Cerebellar nuclear complex (tissue), 1 donor: Measurements from ENCODE around the gene IGFBP5.

Experiments used
- DNase-seq, 2 experiments: peaks; one replicate each; lab custom pipeline; 2025; lab: John Stamatoyannopoulos, UW

IGFBP5 gene

GRCh38 chr2:216644842-216645635, 50.3 kb downstream of the IGFBP5 start:
- no peak for DNase-seq

GRCh38 chr2:216643986-216644659, 51.2 kb downstream of the IGFBP5 start:
- DNase-seq: no peak

- no peak for DNase-seq
Observed at GRCh38 chr2:216637472-216637871, 57.9 kb downstream of the IGFBP5 start.

GRCh38 chr2:216636551-216637450, 58.5 kb downstream of the IGFBP5 start:
- DNase-seq: no peak

GRCh38 chr2:216635701-216636550, 59.4 kb downstream of the IGFBP5 start:
- no peak for DNase-seq

GRCh38 chr2:216635171-216635570, 60.2 kb downstream of the IGFBP5 start:
- DNase-seq: no peak

GRCh38 chr2:216634370-216635148, 60.8 kb downstream of the IGFBP5 start:
- no peak for DNase-seq

- DNase-seq: no peak
Observed at GRCh38 chr2:216633616-216634369, 61.6 kb downstream of the IGFBP5 start.

- no peak for DNase-seq
Observed at GRCh38 chr2:216632952-216633615, 62.3 kb downstream of the IGFBP5 start, which contains the start of gene IGFBP2. Gene IGFBP2 (plus strand): TSS chr2:216633420. CDS start chr2:216633524, 104 bp downstream.

GRCh38 chr2:216632346-216632951, 62.9 kb downstream of the IGFBP5 start:
- no peak for DNase-seq

- no peak for DNase-seq
Observed at GRCh38 chr2:216629784-216630183, 65.6 kb downstream of the IGFBP5 start.

GRCh38 chr2:216626875-216627245, 68.5 kb downstream of the IGFBP5 start:
- DNase-seq: no peak

- no peak for DNase-seq
Observed at GRCh38 chr2:216626168-216626874, 69.0 kb downstream of the IGFBP5 start.

- no peak for DNase-seq
Observed at GRCh38 chr2:216624251-216624650, 71.1 kb downstream of the IGFBP5 start.

GRCh38 chr2:216622526-216622925, 72.8 kb downstream of the IGFBP5 start:
- DNase-seq: no peak
